K562 (cell line): ENCODE results near the gene RASD2. TPM values are rescaled to one million over a fixed set of nuclear protein-coding genes. Genes with fewer than 3 reads are reported as not detected.
A peak's percentile ranks its signal among the peaks of the same experiment; 100 is the strongest.

ENCODE experiments used
- ATAC-seq: fragments of 200-7000 bp; cut with Tn5 transposase; 3 replicates; pipeline ENCODE4 v1.9.1; 2020; ENCODE audit warnings: moderate library complexity
- BruUV-seq: library from RNA; stranded (reverse); fragments of 400-500 nt; replicated peaks from 2 replicates; lab custom pipeline; 2021; lab: Mats Ljungman, UMichigan
- CTCF ChIA-PET: fragments of 300-600 bp; formaldehyde crosslinking; extraction: SDS; loops from one replicate; lab custom pipeline; 2021; ENCODE audit warnings: low intra/inter-chr PET ratio; lab: Yijun Ruan, JAX
- POLR2A ChIA-PET: fragments of 300-600, 350-650 bp; sonication (Branson Sonifier 250); formaldehyde crosslinking; extraction: SDS; loops from one replicate; lab custom pipeline; 2021; ENCODE audit warnings: antibody characterized with exemption, inconsistent platforms; lab: Yijun Ruan, JAX
- DNase-seq, 4 experiments: peaks; one replicate each; pipeline versions ENCODE4 v3.0.0 to v3.0.0-alpha.2; 2011 to 2018; ENCODE audit warnings: low spot score in 3 of 4, mixed read lengths in 3 of 4; ENCODE audit errors: extremely low read depth in 1 of 4
- FAIRE-seq: peaks from 2 replicates; lab custom pipeline; 2011; peaks lifted over from hg19 to GRCh38; lab: Jason Lieb, UNC
- H2AFZ ChIP-seq: 2 replicates; pipeline ENCODE4 v1.6.0; 2011; ENCODE audit warnings: low read depth, low read length, control low read depth, inconsistent platforms
- H3K27ac ChIP-seq: fragments of 200-600 bp; 3 replicates; pipeline ENCODE4 v1.8.0; 2011; ENCODE audit warnings: low read depth, mild to moderate bottlenecking, control low read depth, inconsistent platforms, low read length, moderate library complexity, mixed read lengths; ENCODE audit errors: extremely low read depth
- H3K27me3 ChIP-seq, 2 experiments: fragments of 300-600 bp in 1 of 2; 2 replicates in 1 of 2; 3 replicates in 1 of 2; pipeline versions ENCODE4 v1.6.0 to v1.8.0; 2011; ENCODE audit warnings: inconsistent platforms in 2 of 2, low read length in 2 of 2, mild to moderate bottlenecking in 1 of 2, mixed read lengths in 1 of 2, moderate library complexity in 1 of 2; ENCODE audit not compliant: control insufficient read depth in 2 of 2, insufficient read depth in 2 of 2
- H3K36me3 ChIP-seq: fragments of 300-600 bp; 3 replicates; pipeline ENCODE4 v1.8.0; 2011; ENCODE audit warnings: mild to moderate bottlenecking, low read length, inconsistent platforms; ENCODE audit not compliant: control insufficient read depth, insufficient read depth
- H3K4me1 ChIP-seq, 2 experiments: fragments of 200-600 bp in 1 of 2; replicated peaks in 1 of 2; 2 replicates in 1 of 2; 3 replicates in 1 of 2; pipeline versions ENCODE4 v1.5.1 to v1.8.0; 2011; ENCODE audit warnings: inconsistent platforms in 2 of 2, low read length in 2 of 2, mild to moderate bottlenecking in 1 of 2, mixed read lengths in 1 of 2, moderate library complexity in 1 of 2; ENCODE audit not compliant: control insufficient read depth in 2 of 2, insufficient read depth in 2 of 2
- H3K4me2 ChIP-seq: 2 replicates; pipeline ENCODE4 v1.6.1; 2011; ENCODE audit warnings: low read length, control low read depth, inconsistent platforms, mixed read lengths; ENCODE audit not compliant: insufficient read depth
- H3K4me3 ChIP-seq: fragments of 200-600 bp; sonication (generic), shearing (Covaris generic); 2 replicates; pipeline ENCODE4 v1.5.1; 2016; ENCODE audit warnings: control low read depth, inconsistent platforms
- H3K79me2 ChIP-seq: fragments of 200-600 bp; 3 replicates; pipeline ENCODE4 v1.8.0; 2011; ENCODE audit warnings: low read length, inconsistent platforms; ENCODE audit not compliant: control insufficient read depth, insufficient read depth
- H3K9ac ChIP-seq, 2 experiments: 2 replicates each; pipeline versions ENCODE4 v1.6.0 to v1.6.1; 2011; ENCODE audit warnings: low read depth in 2 of 2, low read length in 2 of 2, control low read depth in 1 of 2, inconsistent platforms in 1 of 2, mild to moderate bottlenecking in 1 of 2, mixed read lengths in 1 of 2; ENCODE audit not compliant: insufficient read depth in 1 of 2
- H3K9me1 ChIP-seq: one replicate; pipeline ENCODE4 v1.6.0; 2011; ENCODE audit warnings: inconsistent platforms, mild to moderate bottlenecking, low read length, moderate library complexity; ENCODE audit not compliant: control insufficient read depth, insufficient read depth
- H3K9me3 ChIP-seq: replicated peaks from 2 replicates; pipeline ENCODE4 v1.5.1; 2011; ENCODE audit warnings: low read depth, low read length, inconsistent platforms; ENCODE audit not compliant: control insufficient read depth, insufficient read depth
- H4K20me1 ChIP-seq: replicated peaks from 2 replicates; pipeline ENCODE4 v1.6.1; 2011; ENCODE audit warnings: low read length, inconsistent platforms, mixed read lengths; ENCODE audit not compliant: control insufficient read depth, insufficient read depth
- CBX2 ChIP-seq: fragments of 200-600 bp; sonication (generic); IDR thresholded peaks from one replicate; pipeline ENCODE4 v1.6.1; 2012; ENCODE audit warnings: mild to moderate bottlenecking, low read length, inconsistent platforms; ENCODE audit not compliant: insufficient read depth, poor library complexity, severe bottlenecking
- CREM ChIP-seq: IDR thresholded peaks from 2 replicates; pipeline ENCODE4 v1.6.1; 2014; ENCODE audit warnings: antibody characterized with exemption, low read depth
- CTBP1 ChIP-seq: fragments of 450-650 bp; IDR thresholded peaks from 2 replicates; pipeline ENCODE4 v1.6.1; 2016; ENCODE audit warnings: borderline replicate concordance
- CUX1 ChIP-seq: fragments of 200-800 bp; sonication (Bioruptor generic); IDR thresholded peaks from 2 replicates; pipeline ENCODE4 v1.6.1; 2016; ENCODE audit warnings: missing genetic modification characterization, missing compliant biosample characterization
- ELF4 ChIP-seq: fragments of 450-650 bp; formaldehyde crosslinking; IDR thresholded peaks from 2 replicates; pipeline ENCODE4 v1.4.0; 2022; ENCODE audit warnings: missing genetic modification characterization
- ERF ChIP-seq: fragments of 450-650 bp; formaldehyde crosslinking; IDR thresholded peaks from 2 replicates; pipeline ENCODE4 v1.4.0; 2020; ENCODE audit warnings: mild to moderate bottlenecking, mixed read lengths
- FOXP1 ChIP-seq: sonication (generic); formaldehyde crosslinking; IDR thresholded peaks from 2 replicates; pipeline ENCODE4 v1.8.0; 2022; ENCODE audit warnings: mild to moderate bottlenecking, missing genetic modification reagents
- GTF2A2 ChIP-seq: IDR thresholded peaks from 2 replicates; pipeline ENCODE4 v1.6.1; 2016; ENCODE audit warnings: mild to moderate bottlenecking, missing genetic modification characterization, missing compliant biosample characterization
- KLF13 ChIP-seq: fragments of 450-650 bp; IDR thresholded peaks from 2 replicates; pipeline ENCODE4 v1.6.1; 2016; ENCODE audit warnings: missing genetic modification characterization, low read depth, mild to moderate bottlenecking, missing compliant biosample characterization, moderate library complexity, borderline replicate concordance
- MIER1 ChIP-seq: fragments of 450-650 bp; IDR thresholded peaks from 2 replicates; pipeline ENCODE4 v1.6.1; 2016; ENCODE audit warnings: antibody characterized with exemption, mild to moderate bottlenecking, low read depth
- NFIC ChIP-seq: fragments of 450-650 bp; IDR thresholded peaks from 2 replicates; pipeline ENCODE4 v1.6.1; 2017; ENCODE audit warnings: mild to moderate bottlenecking, inconsistent platforms
- NFXL1 ChIP-seq: fragments of 450-650 bp; formaldehyde crosslinking; IDR thresholded peaks from 2 replicates; pipeline ENCODE4 v1.4.0; 2021; ENCODE audit warnings: mild to moderate bottlenecking
- PHF20 ChIP-seq: fragments of 450-650 bp; IDR thresholded peaks from 2 replicates; pipeline ENCODE4 v1.6.1; 2018; ENCODE audit not compliant: partially characterized antibody
- POLR2A ChIP-seq: fragments of 450-650 bp; conservative IDR thresholded peaks from 2 replicates; pipeline ENCODE4 v1.6.1; 2016
- PYGO2 ChIP-seq: fragments of 450-650 bp; IDR thresholded peaks from 2 replicates; pipeline ENCODE4 v1.6.1; 2016; ENCODE audit warnings: mild to moderate bottlenecking, missing genetic modification characterization, moderate library complexity, missing compliant biosample characterization
- RAD51 ChIP-seq: fragments of 450-650 bp; IDR thresholded peaks from 2 replicates; pipeline ENCODE4 v1.7.1; 2016; ENCODE audit warnings: low read depth, mild to moderate bottlenecking, borderline replicate concordance
- SRSF9 ChIP-seq: fragments of 200-400 bp; formaldehyde crosslinking; IDR thresholded peaks from 2 replicates; pipeline ENCODE4 v1.6.1; 2017; ENCODE audit warnings: low read depth, low read length, borderline replicate concordance
- TAF9B ChIP-seq: fragments of 450-650 bp; IDR thresholded peaks from 2 replicates; pipeline ENCODE4 v1.6.1; 2018; ENCODE audit warnings: mild to moderate bottlenecking; ENCODE audit not compliant: partially characterized antibody
- ZNF175 ChIP-seq: fragments of 200-800 bp; sonication (Bioruptor generic); IDR thresholded peaks from 2 replicates; pipeline ENCODE4 v1.6.1; 2016; ENCODE audit warnings: low read depth, mild to moderate bottlenecking, missing genetic modification characterization, missing compliant biosample characterization
- ZNF41 ChIP-seq: fragments of 250-450 bp; sonication (Bioruptor Pico); conservative IDR thresholded peaks from 2 replicates; pipeline ENCODE4 v1.4.0; 2020; ENCODE audit warnings: mild to moderate bottlenecking
- WGBS: fragments of 100-300 bp; shearing (Covaris generic); methylation state at CpG from one replicate; pipeline ENCODE4 v1.1.6; 2016; ENCODE audit warnings: low coverage, mixed read lengths; ENCODE audit not compliant: insufficient coverage; ENCODE audit errors: missing lambda C conversion rate; 5-methylcytosine and 5-hydroxymethylcytosine counted together
- in situ Hi-C: fragments of 300-500 bp; cut with MboI; formaldehyde crosslinking; loops from 4 replicates; pipeline ENCODE4 v1.15.0; 2018; ENCODE audit warnings: inconsistent platforms, mixed read lengths
- intact Hi-C: fragments of 100-400 bp; cut with micrococcal nuclease; formaldehyde crosslinking; loops from 2 replicates; pipeline ENCODE4 v1.14.2; 2022
- polyA plus RNA-seq, 8 experiments: library from polyadenylated mRNA; depleted of rRNA in 4 of 8; stranded (reverse) in 5 of 8; unstranded in 3 of 8; fragments of >200 nt; fragmentation: Nextera tagmentation in 2 of 8; fragmentation: Illumina TruSeq in 1 of 8; extraction: Ambion mirVana in 2 of 8; extraction: Trizol in 1 of 8; gene quantifications; 2 replicates each; pipeline versions ENCODE4 v1.2.1 to v1.2.3, GENCODE V29; 2011 to 2014; ENCODE audit warnings: inconsistent platforms in 1 of 8, missing spikeins in 1 of 8
- total RNA-seq, 7 experiments: library from RNA; depleted of rRNA in 6 of 7; stranded (reverse); fragments of >200 nt in 6 of 7; fragmentation: Illumina TruSeq in 2 of 7; extraction: Trizol in 2 of 7; gene quantifications; 2 replicates each; pipeline versions ENCODE4 v1.2.1 to v1.2.3, GENCODE V29; 2011 to 2021; ENCODE audit warnings: low replicate concordance in 1 of 7

Gene RASD2
- total and polyA plus RNA-seq, 9 of the 15 experiments (the other 6 are each of a cell fraction or from before 2014, with no cell fraction given) = 0.05 TPM; not detected in 8

GRCh38 chr22:35491908-35492380, 48.7 kb upstream of the RASD2 start:
- FAIRE-seq (no peak), DNase-seq (peak in 2 of 4 experiments; percentile 8 to 20), ATAC-seq (no peak)
- no peaks in the 10 kb centered on the region; a peak in 1 of 5 replicates for H3K4me1 ChIP-seq
- peaks cover 0 to 19% of the 10 kb centered on the region in 2 experiments; a peak in 3 of 5 replicates for H3K27me3 ChIP-seq
- H3K36me3 ChIP-seq = no peaks in the 10 kb centered on the region
- H2AFZ ChIP-seq = 0 out of 2 replicates have a peak overlapping the region, but pooled peaks have one; percentile 55
- no peak overlapping the region; the same call in 2 of the 3 replicates for H3K27ac ChIP-seq
- H3K4me3 ChIP-seq = no peak overlapping the region
- H3K79me2 ChIP-seq = no peaks in the 10 kb centered on the region
- 0% methylated on average over 3 of the region's 3 CpGs for WGBS
- POLR2A ChIA-PET = interaction anchor here (0.6 to 1.0 kb wide), 2 partner anchors 14 to 18 kb away, joined by 3 to 4 read pairs; no protein-coding TSS in a partner anchor
- in situ Hi-C loops (loop anchor here (5.0 kb wide), 1 partner anchor 95 kb away; no protein-coding TSS in a partner anchor), intact Hi-C loops (loop anchor here (10.0 kb wide), 1 partner anchor 93 kb away; no protein-coding TSS in a partner anchor)
- no peak overlapping the region for H3K9ac ChIP-seq
- no peaks in the 10 kb centered on the region; the same call in none of the 2 replicates for H3K9me3 ChIP-seq
- no TSS peak for BruUV-seq
- CTCF ChIA-PET = no interaction called here
- H4K20me1 ChIP-seq = no peaks in the 10 kb centered on the region
- peak overlapping the region; percentile 65 for H3K4me2 ChIP-seq
- no peaks in the 10 kb centered on the region for H3K9me1 ChIP-seq
- no peak for TF ChIP-seq GTF2A2 (tag)
- TF ChIP-seq ZNF175 (CRISPR knock-in tag) = 0 out of 2 replicates have a peak, but pooled peaks have one; percentile 48
- TF ChIP-seq TAF9B = no peak
- TF ChIP-seq PYGO2 (tag) = no peak
- no peak for TF ChIP-seq ERF
- no peak for TF ChIP-seq ZNF41 (CRISPR knock-in tag)
- TF ChIP-seq SRSF9 = no peak
- no peak for TF ChIP-seq POLR2A
- no peak for TF ChIP-seq NFXL1 (CRISPR knock-in tag)
- peak; percentile 16 for TF ChIP-seq PHF20
- TF ChIP-seq FOXP1 (CRISPR knock-in tag) = no peak
- no peak for TF ChIP-seq CREM
- no peak for TF ChIP-seq KLF13
- no peak for TF ChIP-seq MIER1
- TF ChIP-seq CUX1 = no peak
- TF ChIP-seq CBX2 = no peak
- no peak for TF ChIP-seq NFIC
- no peak for TF ChIP-seq ELF4 (CRISPR knock-in tag)
- TF ChIP-seq CTBP1 = no peak
- no peak for TF ChIP-seq RAD51
